Stimulated activated memory B cell treated with anti-CD40 and anti-IgM and Interleukin-4, amounts not matched to agents 10 μg/mL and 1 μg/mL and 100 μg/mL, for 72 hours (primary cell): ENCODE measurements around the gene HHLA2.

Experiments used
- ATAC-seq: fragments of 150-1000 bp; cut with Tn5 transposase; 2 replicates; pipeline ENCODE4 v1.10.0; 2021
- H3K27ac Mint-ChIP-seq: one replicate; pipeline ENCODE4 v1.8.0; 2022; ENCODE audit warnings: mild to moderate bottlenecking, mixed read lengths
- H3K27me3 Mint-ChIP-seq: one replicate; pipeline ENCODE4 v1.8.0; 2022; ENCODE audit warnings: mixed read lengths
- H3K36me3 Mint-ChIP-seq: one replicate; pipeline ENCODE4 v1.8.0; 2022; ENCODE audit warnings: mixed read lengths
- H3K4me1 Mint-ChIP-seq: one replicate; pipeline ENCODE4 v1.8.0; 2022; ENCODE audit warnings: mixed read lengths
- H3K4me3 Mint-ChIP-seq: one replicate; pipeline ENCODE4 v1.8.0; 2022; ENCODE audit warnings: mild to moderate bottlenecking, moderate library complexity, mixed read lengths
- H3K9me3 Mint-ChIP-seq: one replicate; pipeline ENCODE4 v1.8.0; 2022; ENCODE audit warnings: mixed read lengths

HHLA2 gene

DNA sequence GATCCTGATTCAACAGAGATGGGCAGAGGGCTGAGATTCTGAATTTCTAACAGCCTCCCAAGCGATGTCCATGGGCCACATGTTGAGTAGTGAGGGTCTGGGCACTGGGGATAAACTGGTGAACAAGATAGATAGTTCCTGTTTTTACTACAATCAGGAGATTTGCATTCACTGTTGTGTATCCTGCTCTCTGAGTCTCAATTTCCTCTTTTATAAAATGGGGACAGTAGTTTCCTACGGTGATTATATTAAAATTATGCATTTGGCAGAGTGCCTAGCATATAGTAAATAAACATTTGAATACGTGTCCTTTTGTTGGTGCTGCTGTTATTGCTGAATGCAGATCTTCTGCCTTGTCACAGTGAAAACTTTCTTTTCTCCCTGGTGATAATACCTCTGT is 111.5 kb downstream of the HHLA2 start:
- Mint-ChIP-seq H3K4me3 (peak overlapping the region; percentile 8), H3K4me1 (peaks cover 19% of the 10 kb centered on the region)
- peak; percentile 76 for ATAC-seq

DNA sequence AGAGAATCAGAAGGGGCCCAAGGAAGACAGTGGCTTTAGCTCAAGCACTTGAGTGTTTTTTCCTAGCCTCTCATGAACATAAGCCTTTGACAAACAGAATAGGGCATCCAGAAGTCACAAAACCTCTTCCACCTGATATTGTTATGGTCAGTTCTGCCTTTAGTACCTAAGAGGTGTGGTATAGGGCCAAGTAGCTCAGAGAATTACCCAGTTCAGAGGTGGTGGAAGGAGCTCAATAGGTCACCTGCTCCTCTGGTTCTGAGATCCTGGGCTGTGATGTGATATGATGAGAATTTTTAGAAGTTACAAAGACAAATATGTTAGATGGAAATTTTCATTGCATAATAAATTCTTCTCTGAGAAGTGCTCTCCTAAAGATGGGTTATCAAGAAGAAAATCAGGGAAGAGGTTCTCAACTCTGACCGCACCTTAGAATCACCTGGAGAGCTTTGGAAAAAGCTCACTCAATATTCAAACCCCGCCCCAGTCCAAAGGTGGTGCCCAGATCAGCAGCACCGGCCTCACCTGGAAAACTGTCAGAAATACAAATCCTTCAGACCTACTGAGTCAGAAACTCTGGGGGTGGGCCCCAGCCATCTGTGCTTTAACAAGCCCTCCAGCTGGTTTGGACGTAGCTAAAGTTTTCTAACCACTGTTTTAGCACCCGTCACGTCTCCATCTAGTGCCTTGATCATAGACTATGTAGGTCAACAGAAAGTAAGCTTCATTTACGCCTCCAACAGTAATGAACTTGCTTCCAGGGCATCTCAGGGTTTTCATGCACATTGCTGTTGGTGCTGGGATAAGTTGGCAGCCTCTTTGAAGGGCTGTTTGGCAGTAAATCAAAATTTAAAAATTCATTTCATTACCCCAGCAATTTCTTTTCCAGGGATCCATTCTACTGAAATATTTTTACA is 112.8 kb downstream of the HHLA2 start:
- no peaks in the 10 kb centered on the region for H3K9me3 Mint-ChIP-seq
- peak overlapping the region; percentile 77 for H3K27ac Mint-ChIP-seq
- no peak for ATAC-seq
- H3K4me3 Mint-ChIP-seq: no peak overlapping the region
- no peaks in the 10 kb centered on the region for H3K36me3 Mint-ChIP-seq
- no peaks in the 10 kb centered on the region for H3K27me3 Mint-ChIP-seq
- H3K4me1 Mint-ChIP-seq: peaks cover 19% of the 10 kb centered on the region

More for the DNA sequence above, 111.5 kb downstream of the HHLA2 start:
- Mint-ChIP-seq H3K9me3 (no peaks in the 10 kb centered on the region), H3K36me3 (no peaks in the 10 kb centered on the region), H3K27ac (peak overlapping the region; percentile 77), H3K27me3 (no peaks in the 10 kb centered on the region)

- Mint-ChIP-seq H3K27me3 (no peaks in the 10 kb centered on the region), H3K36me3 (no peaks in the 10 kb centered on the region), H3K4me3 (no peak overlapping the region), H3K27ac (no peak overlapping the region), H3K4me1 (peaks cover 19% of the 10 kb centered on the region), H3K9me3 (no peaks in the 10 kb centered on the region)
- ATAC-seq: no peak
These were observed 113.4 kb downstream of the HHLA2 start for GRCh38 chr3:108409800-108410178.

- H3K27me3 Mint-ChIP-seq: no peaks in the 10 kb centered on the region
- H3K27ac Mint-ChIP-seq: no peak overlapping the region
- no peak for ATAC-seq
- H3K4me1 Mint-ChIP-seq: peaks cover 19% of the 10 kb centered on the region
- no peak overlapping the region for H3K4me3 Mint-ChIP-seq
- no peaks in the 10 kb centered on the region for H3K9me3 Mint-ChIP-seq
- no peaks in the 10 kb centered on the region for H3K36me3 Mint-ChIP-seq
These were observed 114.2 kb downstream of the HHLA2 start for GRCh38 chr3:108410531-108410984.

GRCh38 chr3:108412121-108412750 is 115.9 kb downstream of the HHLA2 start:
- Mint-ChIP-seq H3K4me1 (peaks cover 13% of the 10 kb centered on the region), H3K36me3 (no peaks in the 10 kb centered on the region), H3K27me3 (no peaks in the 10 kb centered on the region), H3K27ac (no peak overlapping the region), H3K9me3 (no peaks in the 10 kb centered on the region), H3K4me3 (no peak overlapping the region)
- no peak for ATAC-seq

DNA sequence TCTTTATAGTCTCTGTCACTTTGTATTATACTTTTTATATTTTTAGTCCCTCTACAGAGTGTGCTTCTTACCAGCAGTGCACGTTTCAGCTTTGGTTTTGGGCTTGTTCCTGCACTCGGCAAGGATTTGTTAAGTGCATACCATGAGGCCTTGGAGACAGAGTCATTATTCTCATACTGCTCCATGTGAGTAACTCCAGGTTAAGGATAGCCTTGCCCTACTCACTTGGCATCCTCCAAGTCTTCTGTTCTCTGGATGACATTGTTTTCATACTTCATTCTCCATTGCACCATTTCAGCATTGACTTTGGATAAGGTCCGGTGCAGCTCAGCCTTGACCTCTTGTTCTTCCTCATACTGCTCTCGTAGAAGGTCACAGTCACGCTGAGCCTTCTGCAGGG is 117.7 kb downstream of the HHLA2 start:
- ATAC-seq: no peak

DNA sequence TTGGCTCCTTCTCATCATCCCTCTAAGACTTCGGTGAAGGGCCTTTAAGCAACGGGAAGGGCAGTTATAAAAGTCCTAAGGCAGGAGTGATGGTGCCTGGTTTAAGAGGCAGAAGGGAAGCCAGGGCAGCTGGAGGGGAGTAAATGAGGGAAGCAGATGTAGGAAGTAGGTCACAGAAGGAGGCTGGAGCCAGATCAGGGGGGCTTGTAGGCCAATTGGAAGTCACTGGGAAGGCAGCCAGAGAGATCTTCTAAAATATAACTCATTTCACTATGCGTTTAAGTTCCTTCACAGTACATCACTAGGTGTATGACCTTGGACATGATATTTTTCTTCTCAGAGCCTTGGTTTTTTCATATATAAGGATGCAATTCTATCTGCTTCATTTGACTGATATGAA is 119.3 kb downstream of the HHLA2 start:
- Mint-ChIP-seq H3K4me3 (no peak overlapping the region), H3K4me1 (no peaks in the 10 kb centered on the region), H3K36me3 (no peaks in the 10 kb centered on the region), H3K27ac (no peak overlapping the region), H3K9me3 (no peaks in the 10 kb centered on the region), H3K27me3 (no peaks in the 10 kb centered on the region)
- ATAC-seq: no peak

More for the DNA sequence above, 117.7 kb downstream of the HHLA2 start:
- no peaks in the 10 kb centered on the region for H3K9me3 Mint-ChIP-seq
- no peak overlapping the region for H3K27ac Mint-ChIP-seq
- H3K36me3 Mint-ChIP-seq: no peaks in the 10 kb centered on the region
- no peaks in the 10 kb centered on the region for H3K4me1 Mint-ChIP-seq
- H3K4me3 Mint-ChIP-seq: no peak overlapping the region
- H3K27me3 Mint-ChIP-seq: no peaks in the 10 kb centered on the region

- Mint-ChIP-seq H3K27me3 (no peaks in the 10 kb centered on the region), H3K36me3 (no peaks in the 10 kb centered on the region), H3K4me1 (no peaks in the 10 kb centered on the region), H3K27ac (no peak overlapping the region), H3K9me3 (no peaks in the 10 kb centered on the region), H3K4me3 (no peak overlapping the region)
- no peak for ATAC-seq
These were observed 119.9 kb downstream of the HHLA2 start for GRCh38 chr3:108416111-108416869.

- Mint-ChIP-seq H3K27ac (no peak overlapping the region), H3K27me3 (no peaks in the 10 kb centered on the region), H3K36me3 (no peaks in the 10 kb centered on the region), H3K4me3 (no peak overlapping the region), H3K4me1 (peaks cover 2% of the 10 kb centered on the region), H3K9me3 (no peaks in the 10 kb centered on the region)
- no peak for ATAC-seq
These were observed 124.6 kb downstream of the HHLA2 start for GRCh38 chr3:108420926-108421325.
